Ectodermal cell (in vitro differentiated cells): Measurements from ENCODE around the gene KSR1.

ENCODE experiments used
- H3K27ac ChIP-seq: 2 replicates; pipeline ENCODE4 v1.7.0; 2013; ENCODE audit warnings: mild to moderate bottlenecking, low read depth, low read length; ENCODE audit not compliant: insufficient read depth, poor library complexity, severe bottlenecking
- H3K27me3 ChIP-seq: 2 replicates; pipeline ENCODE4 v1.7.0; 2013; ENCODE audit warnings: mild to moderate bottlenecking, low read length; ENCODE audit not compliant: insufficient read depth, control insufficient read depth, poor library complexity, severe bottlenecking
- H3K36me3 ChIP-seq: one replicate; pipeline ENCODE4 v1.7.0; 2013; ENCODE audit warnings: low read length; ENCODE audit not compliant: control insufficient read depth, insufficient read depth
- H3K4me1 ChIP-seq: one replicate; pipeline ENCODE4 v1.7.0; 2013; ENCODE audit warnings: low read length; ENCODE audit not compliant: control insufficient read depth, insufficient read depth
- H3K4me3 ChIP-seq: 2 replicates; pipeline ENCODE4 v1.7.0; 2013; ENCODE audit warnings: low read depth, low read length, control low read depth; ENCODE audit not compliant: insufficient read depth
- H3K9me3 ChIP-seq: 2 replicates; pipeline ENCODE4 v1.7.0; 2013; ENCODE audit warnings: mild to moderate bottlenecking, low read length, moderate library complexity; ENCODE audit not compliant: control insufficient read depth
- WGBS, 2 experiments: methylation state at CpG; one replicate each; pipeline ENCODE4 v1.1.7; 2013; ENCODE audit warnings: missing lambda C conversion rate in 2 of 2; 5-methylcytosine and 5-hydroxymethylcytosine counted together

Gene KSR1

GRCh38 chr17:27532269-27533263, 76.3 kb downstream of the KSR1 start:
- Histone ChIP-seq H3K27ac (no peak overlapping the region), H3K36me3 (no peaks in the 10 kb centered on the region), H3K27me3 (no peaks in the 10 kb centered on the region), H3K4me3 (no peak overlapping the region), H3K4me1 (peaks cover 26% of the 10 kb centered on the region), H3K9me3 (no peaks in the 10 kb centered on the region)
- WGBS, 2 experiments, result 90% methylated on average over 23 of the region's 23 CpGs

DNA sequence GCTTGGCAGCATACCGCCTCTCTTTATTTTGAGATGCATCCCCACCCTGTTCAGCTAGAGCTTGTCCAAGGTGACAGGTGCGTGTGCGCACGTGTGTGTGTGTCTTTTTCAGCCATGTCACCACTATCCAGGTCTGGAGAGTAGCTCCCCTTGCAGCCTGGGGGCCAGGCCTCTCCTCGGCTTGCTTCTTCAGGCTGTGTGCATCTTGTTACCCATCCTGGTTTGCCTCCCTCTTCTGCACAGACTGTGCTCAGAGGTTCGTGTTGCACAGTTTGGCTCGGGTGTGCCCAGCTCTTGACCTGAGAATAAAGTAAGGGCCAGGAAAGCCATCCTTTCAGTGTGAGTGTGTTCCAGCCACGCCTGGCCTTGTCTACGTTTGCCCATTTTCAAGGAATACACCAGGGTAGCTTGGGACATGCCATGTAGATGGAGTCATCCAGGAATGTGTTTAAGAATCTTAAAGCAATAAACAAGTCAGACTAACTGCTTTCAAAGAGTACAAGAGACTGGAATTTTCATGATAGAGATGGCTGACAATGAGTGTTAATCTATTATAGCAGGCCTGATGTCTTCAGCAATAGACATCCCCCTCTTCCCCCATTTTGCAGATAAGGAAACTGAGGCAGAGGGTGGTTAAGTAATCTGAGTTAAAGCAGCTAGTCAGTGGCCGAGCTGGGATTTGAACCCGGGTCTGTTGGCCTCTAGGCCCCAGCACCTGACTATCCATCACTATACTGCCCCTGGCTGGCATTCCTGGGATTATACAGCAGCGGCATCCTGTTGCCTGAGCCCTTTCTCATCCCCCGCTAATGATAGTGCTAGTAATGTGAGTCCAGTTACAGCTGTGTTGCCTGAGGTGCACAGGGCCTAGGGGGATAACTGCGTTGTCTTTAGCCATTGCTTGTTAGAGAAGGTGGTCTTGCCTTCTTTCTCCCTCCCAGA, 77.9 kb downstream of the KSR1 start:
- WGBS, 2 experiments, result 92 to 93% methylated on average over 14 of the region's 14 CpGs
- Histone ChIP-seq H3K27me3 (no peaks in the 10 kb centered on the region), H3K4me1 (peaks cover 25% of the 10 kb centered on the region), H3K36me3 (no peaks in the 10 kb centered on the region), H3K9me3 (no peaks in the 10 kb centered on the region), H3K4me3 (no peak overlapping the region), H3K27ac (no peak overlapping the region)

DNA sequence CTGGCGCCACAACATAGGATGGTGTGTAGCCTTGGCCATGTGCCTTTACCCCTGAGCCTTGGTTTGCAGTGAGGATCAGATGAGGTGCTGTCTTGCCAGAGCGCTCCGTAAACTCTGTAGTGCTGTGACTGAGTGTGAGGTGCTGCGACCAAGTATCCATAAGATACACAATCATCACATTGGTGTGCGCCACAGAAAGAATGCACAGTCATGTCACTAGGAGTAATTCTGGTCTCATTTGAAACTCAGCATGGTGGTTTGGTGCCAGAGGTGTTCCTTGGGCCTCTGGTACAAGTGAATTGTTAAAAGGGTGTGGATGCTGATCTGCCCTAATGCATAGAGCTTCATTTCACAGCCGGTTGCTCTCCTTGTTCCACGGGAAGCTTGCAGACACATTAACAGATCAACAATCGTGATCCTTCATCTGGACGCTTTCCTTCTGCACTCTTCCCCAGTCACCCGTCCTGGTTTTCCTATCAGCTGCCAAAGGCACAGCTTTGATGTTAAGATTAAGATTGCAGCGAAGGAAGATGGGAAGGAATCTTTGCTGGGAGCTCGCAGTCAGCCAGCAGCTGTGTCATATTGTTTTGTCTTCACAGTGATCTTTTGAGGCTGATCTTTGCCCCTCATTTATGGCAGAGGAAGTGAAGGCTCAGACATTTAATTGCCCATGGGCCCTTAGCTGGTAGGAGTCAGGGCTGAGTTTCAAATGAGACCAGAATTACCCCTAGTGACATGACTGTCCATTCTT, 79.1 kb downstream of the KSR1 start:
- Histone ChIP-seq H3K4me1 (peaks cover 20% of the 10 kb centered on the region), H3K36me3 (no peaks in the 10 kb centered on the region), H3K27me3 (no peaks in the 10 kb centered on the region), H3K4me3 (no peak overlapping the region), H3K9me3 (no peaks in the 10 kb centered on the region), H3K27ac (no peak overlapping the region)
- 91 to 92% methylated on average over 12 of the region's 12 CpGs for WGBS, 2 experiments

GRCh38 chr17:27535975-27536374, 79.7 kb downstream of the KSR1 start:
- H3K9me3 ChIP-seq, result no peaks in the 10 kb centered on the region
- no peaks in the 10 kb centered on the region for H3K36me3 ChIP-seq
- no peak overlapping the region for H3K4me3 ChIP-seq
- H3K27me3 ChIP-seq, result no peaks in the 10 kb centered on the region
- WGBS, 2 experiments, result 86 to 88% methylated on average over 7 of the region's 7 CpGs
- peaks cover 14% of the 10 kb centered on the region for H3K4me1 ChIP-seq
- no peak overlapping the region for H3K27ac ChIP-seq

DNA sequence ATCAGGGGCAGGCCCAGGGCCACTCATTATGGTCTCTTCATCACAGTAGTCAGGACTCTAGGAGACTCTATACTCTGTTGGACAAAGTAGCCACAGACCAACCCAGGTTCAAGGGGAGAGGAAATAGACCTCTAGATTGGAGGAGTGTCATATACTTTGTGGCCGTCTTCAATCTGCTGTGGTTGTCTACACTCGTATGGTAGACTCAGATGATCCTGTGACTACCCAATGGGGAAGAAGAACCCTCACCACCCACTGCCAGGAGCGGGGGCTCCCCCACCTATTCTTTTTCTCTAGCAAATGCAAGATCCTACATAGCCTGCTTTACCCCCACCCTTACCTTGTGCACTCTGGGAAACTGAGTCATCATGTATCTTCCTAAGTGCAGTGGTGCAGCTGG, 80.5 kb downstream of the KSR1 start:
- no peak overlapping the region for H3K27ac ChIP-seq
- no peak overlapping the region for H3K4me3 ChIP-seq
- WGBS, 2 experiments, result 91 to 93% methylated on average over 3 of the region's 3 CpGs
- H3K9me3 ChIP-seq, result no peaks in the 10 kb centered on the region
- H3K36me3 ChIP-seq, result no peaks in the 10 kb centered on the region
- peaks cover 9% of the 10 kb centered on the region for H3K4me1 ChIP-seq
- no peaks in the 10 kb centered on the region for H3K27me3 ChIP-seq

GRCh38 chr17:27538156-27538955, 82.1 kb downstream of the KSR1 start:
- Histone ChIP-seq H3K27ac (no peak overlapping the region), H3K27me3 (no peaks in the 10 kb centered on the region), H3K9me3 (no peaks in the 10 kb centered on the region), H3K36me3 (no peaks in the 10 kb centered on the region), H3K4me3 (no peak overlapping the region), H3K4me1 (peaks cover 6% of the 10 kb centered on the region)
- 91 to 93% methylated on average over 11 of the region's 11 CpGs for WGBS, 2 experiments

- H3K36me3 ChIP-seq, result no peaks in the 10 kb centered on the region
- H3K27me3 ChIP-seq, result no peaks in the 10 kb centered on the region
- peaks cover 6% of the 10 kb centered on the region for H3K4me1 ChIP-seq
- 94 to 95% methylated on average over 8 of the region's 8 CpGs for WGBS, 2 experiments
- no peaks in the 10 kb centered on the region for H3K9me3 ChIP-seq
- no peak overlapping the region for H3K27ac ChIP-seq
- no peak overlapping the region for H3K4me3 ChIP-seq
These were observed 82.9 kb downstream of the KSR1 start for GRCh38 chr17:27539152-27539551.

DNA sequence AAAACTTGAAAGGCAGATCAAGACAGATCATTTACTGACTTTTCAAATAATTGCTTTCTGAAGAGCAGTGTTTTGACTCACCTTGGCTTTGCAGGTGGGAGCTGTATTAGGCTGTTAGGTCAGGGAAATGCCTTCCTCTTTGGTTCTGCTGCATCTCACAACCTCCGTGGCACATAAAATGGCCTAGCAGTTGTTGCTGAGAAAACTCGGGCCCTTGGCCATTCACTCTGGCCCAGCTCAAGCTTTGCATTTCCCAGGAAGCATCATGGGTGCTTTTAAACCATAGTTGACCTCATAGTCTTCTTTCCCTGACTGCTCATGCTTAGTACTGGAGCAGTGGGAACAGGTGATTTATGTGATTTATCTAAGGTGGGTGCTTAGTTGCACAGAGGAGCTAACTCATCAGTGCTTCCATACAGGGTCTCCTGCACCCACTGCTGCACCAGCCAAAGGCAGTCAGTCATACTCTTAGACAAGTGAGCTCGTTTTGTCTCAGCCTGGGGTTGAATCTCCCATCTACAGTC, 83.6 kb downstream of the KSR1 start:
- Histone ChIP-seq H3K4me1 (peaks cover 6% of the 10 kb centered on the region), H3K27me3 (no peaks in the 10 kb centered on the region), H3K36me3 (no peaks in the 10 kb centered on the region), H3K4me3 (no peak overlapping the region), H3K27ac (no peak overlapping the region), H3K9me3 (no peaks in the 10 kb centered on the region)
- WGBS, 2 experiments, result 87% methylated on average over 3 of the region's 3 CpGs
